IMR-90 (cell line): ENCODE data around the gene TGM1. TPM values are rescaled to one million over a fixed set of nuclear protein-coding genes. Genes with fewer than 3 reads are reported as not detected.

ENCODE experiments used
- ATAC-seq: fragments of 200-7000 bp; cut with Tn5 transposase; 2 replicates; pipeline ENCODE4 v1.9.1; 2020; ENCODE audit warnings: low read depth, mild to moderate bottlenecking, moderate library complexity
- BruUV-seq: library from RNA; stranded (reverse); fragments of 400-500 nt; replicated peaks from 2 replicates; lab custom pipeline; 2021; lab: Mats Ljungman, UMichigan
- CTCF ChIA-PET: fragments of 300-600 bp; formaldehyde crosslinking; extraction: SDS; loops from one replicate; lab custom pipeline; 2021; ENCODE audit warnings: antibody characterized with exemption; lab: Yijun Ruan, JAX
- POLR2A ChIA-PET: fragments of 300-600 bp; sonication (Branson Sonifier 250); formaldehyde crosslinking; loops from one replicate; lab custom pipeline; 2022; ENCODE audit warnings: antibody characterized with exemption; ENCODE audit not compliant: unreplicated experiment; lab: Charles Lee
- DNase-seq: peaks from one replicate; pipeline ENCODE4 v3.0.0; 2013
- H2AFZ ChIP-seq: replicated peaks from 2 replicates; pipeline ENCODE3; 2013; ENCODE audit warnings: low read length, mild to moderate bottlenecking; ENCODE audit not compliant: poor library complexity
- H2AK5ac ChIP-seq: 2 replicates; pipeline ENCODE4 v1.6.1; 2013; ENCODE audit warnings: low read depth, low read length, inconsistent platforms
- H2AK9ac ChIP-seq: replicated peaks from 2 replicates; pipeline ENCODE3; 2013; ENCODE audit warnings: mild to moderate bottlenecking, low read depth, low read length, moderate library complexity; ENCODE audit not compliant: poor library complexity
- H2BK120ac ChIP-seq: 2 replicates; pipeline ENCODE4 v1.6.1; 2013; ENCODE audit warnings: low read depth, low read length, inconsistent platforms
- H2BK15ac ChIP-seq: 3 replicates; pipeline ENCODE4 v1.6.1; 2013; ENCODE audit warnings: low read depth, low read length, inconsistent platforms
- H2BK20ac ChIP-seq: 2 replicates; pipeline ENCODE4 v1.6.1; 2013; ENCODE audit warnings: low read depth, mild to moderate bottlenecking, inconsistent platforms, low read length, moderate library complexity
- H2BK5ac ChIP-seq: 2 replicates; pipeline ENCODE4 v1.6.1; 2013; ENCODE audit warnings: mild to moderate bottlenecking, low read depth, low read length, inconsistent platforms; ENCODE audit not compliant: poor library complexity, severe bottlenecking
- H3K14ac ChIP-seq: replicated peaks from 2 replicates; pipeline ENCODE4 v1.6.1; 2013; ENCODE audit warnings: low read depth, low read length, inconsistent platforms
- H3K18ac ChIP-seq: 2 replicates; pipeline ENCODE4 v1.6.1; 2013; ENCODE audit warnings: low read depth, low read length, control low read depth
- H3K23ac ChIP-seq: 2 replicates; pipeline ENCODE4 v1.6.1; 2013; ENCODE audit warnings: low read depth, low read length, inconsistent platforms
- H3K27ac ChIP-seq: 2 replicates; pipeline ENCODE4 v1.5.1; 2013; ENCODE audit warnings: mild to moderate bottlenecking, control low read depth, low read length; ENCODE audit not compliant: insufficient read depth
- H3K27me3 ChIP-seq: 2 replicates; pipeline ENCODE4 v1.6.1; 2013; ENCODE audit warnings: low read length; ENCODE audit not compliant: control insufficient read depth, insufficient read depth
- H3K36me3 ChIP-seq: 2 replicates; pipeline ENCODE4 v1.6.1; 2013; ENCODE audit warnings: low read length, mixed read lengths; ENCODE audit not compliant: control insufficient read depth, insufficient read depth
- H3K4ac ChIP-seq: 2 replicates; pipeline ENCODE4 v1.6.1; 2013; ENCODE audit warnings: low read depth, low read length, inconsistent platforms
- H3K4me1 ChIP-seq: 2 replicates; pipeline ENCODE4 v1.6.1; 2013; ENCODE audit warnings: low read length, mixed read lengths; ENCODE audit not compliant: control insufficient read depth, insufficient read depth
- H3K4me2 ChIP-seq: 2 replicates; pipeline ENCODE4 v1.6.1; 2013; ENCODE audit warnings: low read depth, mild to moderate bottlenecking, control low read depth, low read length, moderate library complexity
- H3K4me3 ChIP-seq: 2 replicates; pipeline ENCODE4 v1.5.1; 2013; ENCODE audit warnings: low read depth, mild to moderate bottlenecking, control low read depth, low read length, moderate library complexity; ENCODE audit not compliant: insufficient read depth
- H3K56ac ChIP-seq: 2 replicates; pipeline ENCODE4 v1.6.1; 2013; ENCODE audit warnings: low read length, inconsistent platforms; ENCODE audit not compliant: insufficient read depth; ENCODE audit errors: extremely low read depth
- H3K79me1 ChIP-seq, 2 experiments: 2 replicates each; pipeline ENCODE4 v1.6.1; 2013; ENCODE audit warnings: low read length in 2 of 2, inconsistent platforms in 1 of 2, low read depth in 1 of 2
- H3K9ac ChIP-seq: 2 replicates; pipeline ENCODE4 v1.6.1; 2013; ENCODE audit warnings: low read depth, low read length, control low read depth
- H3K9me1 ChIP-seq: 2 replicates; pipeline ENCODE4 v1.6.1; 2013; ENCODE audit warnings: low read length, inconsistent platforms; ENCODE audit not compliant: insufficient read depth
- H3K9me3 ChIP-seq: 2 replicates; pipeline ENCODE4 v1.6.1; 2013; ENCODE audit warnings: low read length; ENCODE audit not compliant: control insufficient read depth, insufficient read depth
- H4K20me1 ChIP-seq: 2 replicates; pipeline ENCODE4 v1.6.1; 2013; ENCODE audit warnings: low read length, inconsistent platforms; ENCODE audit not compliant: insufficient read depth
- H4K5ac ChIP-seq: 2 replicates; pipeline ENCODE4 v1.6.1; 2013; ENCODE audit warnings: mild to moderate bottlenecking, low read depth, low read length, control low read depth
- H4K8ac ChIP-seq, 2 experiments: 2 replicates each; pipeline ENCODE4 v1.6.1; 2013; ENCODE audit warnings: low read depth in 2 of 2, low read length in 2 of 2, control low read depth in 1 of 2, inconsistent platforms in 1 of 2
- H4K91ac ChIP-seq: 2 replicates; pipeline ENCODE4 v1.6.1; 2013; ENCODE audit warnings: low read depth, low read length, inconsistent platforms; ENCODE audit not compliant: insufficient read depth
- POLR2A ChIP-seq: IDR thresholded peaks from 2 replicates; pipeline ENCODE4 v1.6.1; 2012; ENCODE audit warnings: mild to moderate bottlenecking, low read depth, low read length
- WGBS, 2 experiments: methylation state at CpG; one replicate each; pipeline versions ENCODE4 v1.1.5 to v1.1.7; 2013; ENCODE audit warnings: missing lambda C conversion rate in 2 of 2; ENCODE audit not compliant: insufficient read length in 1 of 2; ENCODE audit errors: extremely low coverage in 2 of 2; 5-methylcytosine and 5-hydroxymethylcytosine counted together
- dilution Hi-C: fragments of 300-500 bp; cut with HindIII; formaldehyde crosslinking; loops from one replicate; pipeline ENCODE4 v1.14.3; 2018; ENCODE audit warnings: low sequenced_read_pairs; ENCODE audit not compliant: unreplicated experiment
- in situ Hi-C: fragments of 300-500 bp; cut with MboI; formaldehyde crosslinking; loops from 3 replicates; pipeline ENCODE4 v1.14.3; 2019; ENCODE audit warnings: low sequenced_read_pairs, inconsistent platforms, mixed read lengths
- intact Hi-C: fragments of 100-400 bp; cut with micrococcal nuclease; formaldehyde crosslinking; loops from 2 replicates; pipeline ENCODE4 v1.10.0; 2022
- polyA plus RNA-seq, 3 experiments: library from polyadenylated mRNA; depleted of rRNA; stranded (reverse); fragments of >200 nt; gene quantifications; 2 replicates each; pipeline ENCODE4 v1.2.3, GENCODE V29; 2012; ENCODE audit warnings: low replicate concordance in 1 of 3
- total RNA-seq: library from RNA; depleted of rRNA; stranded (reverse); fragments of >200 nt; gene quantifications from 2 replicates; pipeline ENCODE4 v1.2.3, GENCODE V29; 2012

TGM1 gene
- total and polyA plus RNA-seq, 2 of the 4 experiments (the other 2 are of a cell fraction), result 0.72 to 3.3 TPM

- CTCF ChIA-PET, result interaction anchor here (0.6 to 1.5 kb wide), 3 partner anchors 9 to 1062 kb away, joined by 3 to 4 read pairs (median 3); partner anchors contain the start of gene TINF2
- intact Hi-C loops, result no loop called here
- in situ Hi-C loops, result no loop called here
- 79% methylated on average over 11 of the region's 19 CpGs; no CpG with 5 or more reads in 1 of the 2 experiments for WGBS, 2 experiments
- Histone ChIP-seq H3K9ac (no peak overlapping the region), H3K9me1 (peaks cover 16% of the 10 kb centered on the region; the same call in 1 of the 2 replicates), H3K18ac (no peak overlapping the region), H2AK5ac (no peak overlapping the region), H3K36me3 (peaks cover 13% of the 10 kb centered on the region; the same call in 1 of the 2 replicates), H4K91ac (no peak overlapping the region), H2BK15ac (no peak overlapping the region), H3K4ac (no peak overlapping the region), H3K4me3 (no peak overlapping the region), H3K56ac (no peak overlapping the region), H3K4me1 (peaks cover 8% of the 10 kb centered on the region), H4K8ac (no peak overlapping the region), H3K27ac (no peak overlapping the region), H3K27me3 (no peaks in the 10 kb centered on the region), H2AK9ac (no peak overlapping the region), H3K14ac (no peak overlapping the region), H3K4me2 (no peak overlapping the region), H3K23ac (no peak overlapping the region), H3K9me3 (no peaks in the 10 kb centered on the region), H2BK120ac (no peak overlapping the region), H2AFZ (no peak overlapping the region), H2BK20ac (no peak overlapping the region), H4K20me1 (no peaks in the 10 kb centered on the region), H2BK5ac (no peak overlapping the region), H3K79me1 (peaks cover 0 to 2% of the 10 kb centered on the region in 2 experiments; a peak in 1 of 4 replicates), H4K5ac (no peak overlapping the region)
- dilution Hi-C loops, result no loop called here
- POLR2A ChIA-PET, result no interaction called here
- no peak for DNase-seq
- BruUV-seq, result no TSS peak
- ATAC-seq, result no peak
- no peak for TF ChIP-seq POLR2A
These were observed 1.0 kb downstream of the TGM1 start for GRCh38 chr14:24261969-24262327.
